GM20431 (cell line): ENCODE results near the gene FBXW12.
"Not testable (repeated sequence)": the region's sequence is repeated elsewhere in the genome, so short reads cannot be mapped to it uniquely, and the experiment has no call there.

Source experiments
- in situ Hi-C: fragments of 300-500 bp; cut with MseI, MboI; formaldehyde crosslinking; loops from one replicate; pipeline ENCODE4 v1.15.0; 2020; ENCODE audit warnings: low sequenced_read_pairs; ENCODE audit not compliant: unreplicated experiment

Gene FBXW12, protein sequence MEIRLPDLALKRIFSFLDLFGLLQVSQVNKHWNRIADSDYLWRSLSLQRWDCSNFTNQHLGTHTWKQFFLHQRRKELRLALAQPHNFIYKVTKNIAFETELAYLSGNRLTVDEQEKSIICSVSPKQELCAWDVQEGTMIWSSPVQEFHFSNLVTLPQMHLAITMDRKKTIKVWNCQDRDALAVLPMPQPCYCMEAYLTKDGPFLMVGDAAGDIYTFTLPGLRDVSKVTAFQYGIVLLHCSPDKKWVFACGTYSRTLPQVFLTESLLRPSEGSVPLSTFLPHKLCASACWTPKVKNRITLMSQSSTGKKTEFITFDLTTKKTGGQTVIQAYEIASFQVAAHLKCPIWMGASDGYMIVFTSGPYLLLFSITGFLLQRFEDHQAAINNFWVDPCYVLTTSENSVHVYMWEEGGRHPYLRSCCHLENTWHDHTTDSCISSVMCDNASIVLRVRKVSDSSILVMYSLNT

DNA sequence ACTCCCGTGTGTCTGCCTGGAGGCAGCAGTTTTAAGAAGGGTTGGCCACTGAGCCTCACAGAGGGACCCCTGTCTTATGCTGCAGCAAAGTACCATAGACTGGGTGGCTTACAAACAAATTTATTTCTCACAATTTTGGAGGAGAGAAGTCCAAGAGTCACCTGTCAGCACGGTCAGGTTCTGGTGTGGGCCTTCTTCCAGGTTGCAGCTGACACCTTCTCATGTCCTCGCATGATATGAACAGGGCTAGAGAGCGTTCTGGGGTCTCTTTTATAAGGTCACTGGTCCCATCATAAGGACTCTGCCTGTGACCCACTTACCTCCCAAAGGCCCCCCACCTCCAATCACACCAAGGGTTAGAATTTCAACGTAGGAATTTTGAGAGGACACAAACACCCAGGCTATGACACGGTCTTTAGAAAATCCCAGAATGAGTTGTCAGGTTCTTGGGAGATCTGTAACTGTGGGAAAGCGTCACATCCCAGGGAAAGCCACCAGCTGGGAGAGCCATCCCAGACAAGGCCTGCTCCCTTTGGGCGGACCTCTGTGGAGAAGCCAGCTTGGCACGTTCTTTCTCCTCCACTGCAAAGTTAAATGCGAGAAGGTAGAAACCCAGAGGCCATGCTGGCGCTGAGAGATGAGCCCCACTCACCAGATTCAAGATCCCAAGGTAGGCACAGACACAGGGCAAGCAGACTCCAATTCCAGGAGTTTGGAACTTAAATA lies at the start of gene FBXW12:
FBXW12 (plus strand) TSS at position 569 of the 726 bp plus-strand sequence. CDS start 549 bp downstream, outside the sequence.
- in situ Hi-C loops: no loop called here

DNA sequence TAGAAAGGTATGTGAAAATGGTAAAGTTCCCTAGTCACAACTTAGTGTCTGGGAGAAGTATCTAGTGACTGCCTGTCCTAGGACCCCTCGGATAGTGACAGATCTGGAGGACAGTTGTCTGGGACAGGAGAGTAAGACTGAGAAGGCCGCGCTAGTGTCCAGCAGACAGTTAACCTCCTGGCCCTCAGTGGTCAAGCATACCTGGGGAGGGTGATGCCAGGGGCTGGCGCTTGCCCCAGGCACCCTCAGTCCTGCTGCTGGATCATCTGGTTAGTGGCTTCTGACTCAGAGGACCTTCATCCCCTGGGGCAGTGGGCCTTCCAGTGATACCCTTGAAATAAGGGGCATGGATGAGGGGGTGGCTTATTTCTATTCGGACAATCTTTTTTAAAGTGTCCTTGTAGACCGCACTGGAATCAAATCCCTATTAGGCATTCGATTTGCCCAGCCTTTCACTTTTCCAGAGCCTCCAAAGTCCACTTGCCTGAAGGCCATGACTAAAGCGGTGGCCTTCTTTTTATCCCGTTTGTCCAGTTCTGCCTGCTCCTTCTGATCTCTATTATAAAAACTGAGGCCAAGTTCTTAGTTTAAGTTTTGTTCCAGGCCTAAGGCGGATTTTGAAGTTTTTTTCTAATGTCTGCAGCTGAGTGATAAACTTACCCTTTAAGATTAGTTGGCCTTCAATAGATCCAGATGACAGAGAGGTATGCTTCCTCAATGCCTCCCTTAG lies 40.1 kb upstream of the FBXW12 start:
- in situ Hi-C loops: not testable (repeated sequence)

DNA sequence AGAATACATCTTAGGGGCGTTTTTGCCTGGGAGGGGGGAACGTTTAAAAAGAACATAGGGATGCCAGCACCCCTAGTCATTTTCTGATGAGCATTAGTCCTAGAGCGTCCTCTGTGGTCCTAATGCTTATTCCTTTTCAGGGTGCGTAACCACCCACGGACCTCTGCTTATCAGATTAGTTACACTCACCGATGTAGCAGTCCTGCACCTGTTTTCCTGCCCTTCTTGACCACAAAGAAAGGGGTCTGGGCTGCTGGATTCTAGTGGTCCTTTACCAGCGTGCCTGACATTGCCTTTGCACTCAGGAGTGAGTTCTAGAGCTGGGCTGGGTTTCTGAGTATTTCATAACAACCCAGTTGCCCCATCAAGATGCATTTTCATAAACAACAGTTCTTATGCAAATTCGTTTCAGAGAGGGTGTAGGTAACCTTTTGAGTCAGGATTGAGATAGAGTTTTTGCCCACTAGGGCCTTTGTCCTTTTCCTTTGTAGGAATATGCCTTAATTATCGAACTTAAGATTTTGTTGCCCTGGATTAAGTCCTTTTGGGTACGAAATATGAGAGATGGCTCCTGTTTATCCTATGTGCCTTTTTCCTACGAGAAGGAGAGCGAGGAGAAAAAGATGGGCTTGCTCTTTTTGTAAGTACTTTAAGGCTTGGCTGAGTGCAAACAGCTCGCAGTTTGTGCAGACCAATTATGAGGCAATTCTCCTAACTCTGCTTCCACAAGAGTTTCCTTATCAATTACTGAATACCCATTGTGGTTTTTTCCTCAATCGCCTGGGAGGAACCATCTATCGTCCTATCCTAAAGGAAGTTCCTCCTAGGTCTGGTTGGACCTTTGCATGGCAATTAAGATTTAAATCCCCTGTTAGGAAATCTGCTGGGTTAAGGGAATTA lies 38.4 kb upstream of the FBXW12 start, which contains the start of gene SPINK8:
SPINK8 (minus strand) TSS at position 316 of the 900 bp plus-strand sequence. CDS start 5,320 bp downstream, outside the sequence.
- in situ Hi-C loops: not testable (repeated sequence)

DNA sequence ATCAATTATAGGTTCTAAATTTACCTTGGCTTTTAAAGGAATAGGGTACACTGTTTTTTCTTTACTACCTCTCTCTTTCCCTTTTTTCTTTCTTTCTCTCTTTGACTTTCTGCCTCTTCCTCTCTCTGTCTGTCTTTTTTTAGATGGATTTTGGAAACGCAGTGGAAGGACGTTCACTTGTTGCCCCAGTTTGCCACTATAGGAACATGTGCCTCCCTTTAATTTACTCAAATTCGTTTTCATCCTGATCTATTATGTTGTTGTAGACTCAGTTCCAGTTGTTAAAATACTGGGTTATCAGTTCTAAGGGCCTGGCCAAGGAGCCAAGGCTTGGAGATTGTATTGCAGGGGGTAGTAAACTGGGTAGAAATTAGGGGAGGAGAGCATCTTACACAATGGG lies 37.4 kb upstream of the FBXW12 start:
- in situ Hi-C loops: no loop called here

DNA sequence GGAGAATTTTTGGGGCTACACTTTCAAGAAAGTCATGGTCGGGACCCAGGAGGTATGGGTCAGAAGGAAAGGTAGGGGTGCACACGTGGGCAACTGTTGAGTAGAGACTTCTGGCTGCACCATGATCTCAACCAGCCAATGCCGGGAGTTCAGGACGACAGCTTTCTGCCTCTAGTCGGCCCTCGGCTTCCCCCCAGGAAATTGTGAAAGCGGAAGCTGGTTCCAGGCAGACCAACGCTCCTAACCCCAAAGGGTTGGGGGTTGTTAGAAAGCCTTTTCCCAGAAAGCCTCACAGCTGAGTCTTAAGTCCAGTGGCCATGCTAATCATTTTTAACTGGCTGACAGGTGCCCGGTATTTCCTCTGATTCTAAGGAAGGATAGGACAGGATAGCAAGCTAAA lies 36.7 kb upstream of the FBXW12 start:
- in situ Hi-C loops: not testable (repeated sequence)

DNA sequence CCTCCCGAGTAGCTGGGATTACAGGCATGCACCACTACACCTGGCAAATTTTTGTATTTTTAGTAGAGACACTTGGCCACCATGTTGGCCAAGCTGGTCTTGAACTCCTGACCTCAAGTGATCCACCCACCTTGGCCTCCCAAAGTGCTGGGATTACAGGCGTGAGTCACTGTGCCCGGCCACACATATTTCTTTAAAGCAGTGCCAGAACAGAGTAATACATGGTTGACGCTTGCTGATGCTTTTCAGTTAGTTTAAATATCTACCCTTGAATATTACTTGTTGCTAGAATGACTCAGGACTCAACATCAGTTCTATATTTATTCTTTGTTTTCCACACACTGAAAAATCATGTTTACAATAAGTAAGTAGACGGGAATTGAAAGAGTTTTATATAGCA lies 34.5 kb upstream of the FBXW12 start:
- in situ Hi-C loops: not testable (repeated sequence)

DNA sequence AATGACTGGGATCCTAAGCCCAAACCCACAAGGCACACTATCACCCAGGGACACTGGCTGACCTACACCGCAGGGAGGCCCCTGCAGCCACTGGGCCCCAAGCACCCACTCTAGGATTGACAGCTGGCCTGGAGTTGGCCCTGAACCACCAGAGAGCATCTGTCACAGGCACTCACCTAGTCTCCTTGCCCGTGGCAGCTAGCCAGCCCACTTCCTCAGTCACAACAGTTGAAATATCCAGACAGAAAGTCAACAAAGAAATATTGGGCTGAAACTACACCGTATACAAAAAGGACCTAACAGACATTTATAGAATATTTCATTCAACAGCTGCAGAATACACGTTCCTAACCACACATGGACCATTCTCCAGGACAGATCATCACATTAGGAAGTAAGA lies 33.4 kb upstream of the FBXW12 start:
- in situ Hi-C loops: no loop called here

DNA sequence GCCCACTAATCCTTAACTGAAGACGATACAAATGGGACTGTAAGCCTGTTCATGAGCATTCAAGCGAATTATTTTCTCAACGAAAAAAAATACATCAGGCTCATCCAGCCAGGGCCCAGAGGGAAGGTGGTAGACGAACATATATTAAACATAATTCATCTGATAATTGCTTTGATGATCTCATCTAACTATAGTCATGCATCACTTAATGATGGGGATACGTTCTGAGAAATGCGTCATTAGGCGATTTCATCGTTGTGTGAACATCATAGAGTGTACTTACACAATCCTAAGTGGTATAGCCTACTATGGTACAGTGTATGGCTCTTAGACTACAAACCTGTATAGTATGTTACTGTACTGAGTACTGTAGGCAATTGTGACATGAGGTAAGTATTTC lies 28.6 kb upstream of the FBXW12 start:
- in situ Hi-C loops: no loop called here

DNA sequence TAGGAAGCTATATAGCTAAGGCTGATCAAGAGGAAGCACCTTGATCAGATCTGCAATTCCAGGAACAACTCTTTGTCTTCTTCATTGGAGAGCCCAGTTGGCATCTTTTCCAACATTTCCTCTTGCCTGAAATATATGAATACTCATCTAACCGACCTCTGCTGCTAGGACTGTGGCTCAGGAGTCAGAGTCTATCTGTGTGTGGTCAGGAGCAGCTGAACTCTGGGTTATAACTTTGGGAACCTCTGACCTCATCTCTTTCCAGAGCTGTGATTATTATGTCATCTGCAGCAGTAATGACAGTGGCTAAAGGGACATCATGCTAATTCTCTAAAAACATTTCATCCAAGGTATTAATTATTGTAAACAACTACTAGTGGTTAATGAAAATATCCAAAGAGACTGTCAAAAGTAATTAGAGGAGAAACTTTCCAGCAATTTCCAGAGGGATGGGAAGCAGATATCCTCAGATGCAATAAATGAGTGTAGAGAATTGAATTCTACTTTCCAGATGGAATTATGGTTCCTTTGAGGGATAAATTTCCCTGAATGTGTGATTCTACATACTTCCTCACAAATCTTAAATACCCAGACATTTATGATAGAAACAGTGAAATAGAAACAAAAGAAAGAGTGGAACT lies 27.0 kb upstream of the FBXW12 start:
- in situ Hi-C loops: no loop called here

DNA sequence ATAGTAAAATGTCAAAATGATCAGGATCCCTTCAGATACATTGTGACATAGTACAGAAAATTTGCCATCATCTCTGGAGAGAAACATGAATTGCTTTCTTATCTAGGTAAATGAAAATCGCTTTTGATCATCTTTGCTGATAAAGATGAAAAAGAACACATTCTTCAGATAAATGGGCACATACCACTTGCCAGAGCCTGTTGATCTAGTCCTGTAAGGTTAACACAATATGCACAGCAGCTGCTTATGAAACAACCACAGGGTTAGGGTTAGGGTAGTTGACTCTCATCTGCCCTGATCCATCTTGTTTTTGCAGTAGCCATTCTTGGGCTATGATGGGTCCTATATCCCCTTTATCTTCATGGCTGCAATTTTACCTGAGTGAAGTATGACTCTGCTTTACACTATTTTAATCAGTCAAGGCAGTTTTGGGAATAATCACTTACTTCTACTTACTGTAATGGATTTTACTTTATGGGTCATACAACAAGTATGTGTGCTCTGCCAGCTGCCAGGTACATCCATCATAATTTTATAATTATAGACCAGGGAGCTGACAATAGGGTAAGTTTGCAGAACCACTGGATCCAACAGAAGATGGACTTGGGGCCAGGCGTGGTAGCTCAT lies 26.0 kb upstream of the FBXW12 start:
- in situ Hi-C loops: no loop called here

DNA sequence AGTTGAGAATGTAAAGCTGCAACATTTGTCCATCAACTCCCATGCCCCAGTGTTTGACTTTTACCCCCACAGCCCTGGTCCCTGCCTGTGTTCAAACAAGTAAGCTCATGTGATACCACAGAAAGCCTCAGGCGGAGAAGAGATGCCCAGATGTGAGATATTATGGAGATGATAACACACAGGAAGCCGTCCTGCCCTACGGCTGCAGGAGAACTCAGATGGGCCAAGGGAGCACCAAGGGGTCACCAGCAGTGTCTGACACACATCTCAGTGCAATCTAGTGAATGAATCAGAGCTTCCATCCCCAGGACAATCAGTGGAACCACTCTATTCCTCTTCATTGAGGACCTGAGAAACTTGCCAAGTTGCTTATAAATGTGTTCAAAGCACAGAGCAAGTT lies 24.5 kb upstream of the FBXW12 start:
- in situ Hi-C loops: no loop called here

DNA sequence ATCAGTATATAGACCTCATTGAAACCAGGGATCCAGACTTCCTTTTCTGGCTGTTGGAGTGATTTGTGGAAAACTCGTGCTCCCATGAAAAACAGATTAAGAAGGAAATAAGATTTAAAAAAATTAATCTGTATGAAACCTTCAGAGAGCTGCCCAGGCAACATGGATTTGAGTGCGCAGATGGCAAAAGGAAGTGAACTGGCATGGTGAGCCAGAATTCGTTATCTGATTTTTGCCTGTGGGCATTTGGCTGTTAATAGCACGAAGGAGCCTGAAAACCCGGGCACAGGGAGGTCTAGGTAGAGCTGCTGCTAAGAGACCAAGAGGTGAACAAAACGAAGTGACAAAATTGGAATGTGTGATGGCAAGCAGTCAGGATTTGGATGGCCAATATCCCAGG lies 19.5 kb upstream of the FBXW12 start:
- in situ Hi-C loops: no loop called here

DNA sequence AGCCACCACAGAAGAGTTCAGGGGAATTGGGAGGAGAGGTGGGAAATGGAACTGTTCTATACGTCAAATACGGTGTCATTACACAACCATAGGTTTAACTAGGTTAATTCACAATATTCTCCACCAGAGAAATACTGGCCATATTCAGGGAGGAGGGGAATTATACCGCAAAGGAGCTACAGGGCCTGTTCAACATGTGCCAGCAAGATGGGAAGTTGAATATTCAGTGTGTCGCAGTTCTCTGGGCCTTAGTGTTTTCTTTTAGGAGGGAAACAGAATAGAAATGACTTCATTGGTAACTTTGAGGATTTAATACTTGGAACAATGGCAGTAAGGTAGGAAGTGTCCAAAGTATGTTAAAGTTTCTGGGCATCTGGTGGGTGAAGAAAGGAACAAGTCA lies 18.0 kb upstream of the FBXW12 start:
- in situ Hi-C loops: no loop called here

DNA sequence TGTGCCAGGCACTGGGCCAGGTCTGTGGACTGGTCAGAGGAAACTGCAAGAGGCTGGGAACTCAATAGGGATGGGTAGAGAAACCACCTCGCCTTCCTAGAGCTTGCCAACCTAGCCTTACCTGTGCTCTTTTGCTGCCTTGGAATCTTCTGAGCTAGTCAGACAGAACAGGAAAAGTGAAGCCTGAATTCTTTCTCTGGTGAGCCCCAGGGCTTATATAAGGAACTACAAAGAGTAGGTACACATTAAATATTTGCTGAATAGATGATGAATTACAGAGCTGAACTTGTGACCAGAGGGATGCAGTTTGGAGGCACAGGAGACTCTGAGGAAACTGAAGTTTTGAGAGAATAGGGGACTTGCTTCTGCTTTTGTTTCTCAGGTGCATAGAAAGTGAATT lies 15.6 kb upstream of the FBXW12 start:
- in situ Hi-C loops: no loop called here

DNA sequence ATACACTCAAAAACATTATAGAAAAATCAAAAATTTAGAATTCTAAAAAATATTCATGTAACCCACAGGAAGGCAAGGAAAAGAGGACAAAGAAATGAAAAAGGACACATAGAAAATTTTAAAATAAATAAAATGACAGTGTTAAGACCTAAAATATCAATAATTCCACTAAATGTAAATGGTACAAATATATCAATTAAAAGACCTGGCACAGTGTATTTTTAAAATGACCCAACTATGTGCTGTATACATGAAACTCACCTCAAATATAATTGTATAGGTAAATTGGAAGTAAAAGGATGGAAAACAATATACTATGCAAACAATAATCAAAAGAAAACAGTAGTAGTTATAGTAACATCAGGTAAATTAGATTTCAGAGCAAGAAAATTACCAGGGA lies 10.1 kb upstream of the FBXW12 start:
- in situ Hi-C loops: no loop called here

DNA sequence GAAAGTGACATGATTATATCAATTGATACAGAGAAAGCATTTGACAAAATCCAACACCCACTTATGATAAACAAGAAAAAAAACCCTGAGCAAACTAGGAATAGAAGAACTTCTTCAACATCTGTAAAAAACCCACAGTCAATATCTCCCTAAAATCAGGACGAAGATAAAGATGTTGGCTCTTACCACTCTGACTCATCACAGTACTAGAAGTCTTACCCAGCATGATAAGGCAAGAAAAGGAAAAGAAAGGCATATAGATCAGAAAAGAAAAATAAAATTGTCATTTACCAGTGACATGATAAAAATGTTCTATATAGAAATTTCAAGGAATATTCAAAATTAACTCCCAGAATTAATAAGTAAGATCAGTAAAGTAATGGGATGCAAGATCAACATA lies 7.2 kb upstream of the FBXW12 start:
- in situ Hi-C loops: no loop called here

DNA sequence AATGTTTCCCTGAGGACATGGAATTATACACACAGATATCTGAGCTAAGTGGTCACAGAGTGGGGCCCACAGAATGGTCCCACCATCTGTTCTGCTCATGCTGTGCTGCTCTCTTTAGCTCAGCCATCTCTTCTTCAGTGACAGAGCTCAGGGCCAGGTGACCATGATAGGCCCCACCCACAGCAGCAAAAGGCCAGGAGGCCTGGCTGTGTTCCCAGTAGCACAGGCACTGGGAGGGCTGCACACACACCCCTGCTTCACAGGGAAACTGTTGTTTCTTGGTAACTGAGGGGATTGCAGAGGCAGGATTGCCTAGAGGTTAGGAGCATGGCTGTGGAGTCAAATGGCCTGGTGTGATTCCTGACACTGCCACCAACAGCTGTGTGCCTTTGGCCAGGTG lies 4.8 kb upstream of the FBXW12 start:
- in situ Hi-C loops: no loop called here

DNA sequence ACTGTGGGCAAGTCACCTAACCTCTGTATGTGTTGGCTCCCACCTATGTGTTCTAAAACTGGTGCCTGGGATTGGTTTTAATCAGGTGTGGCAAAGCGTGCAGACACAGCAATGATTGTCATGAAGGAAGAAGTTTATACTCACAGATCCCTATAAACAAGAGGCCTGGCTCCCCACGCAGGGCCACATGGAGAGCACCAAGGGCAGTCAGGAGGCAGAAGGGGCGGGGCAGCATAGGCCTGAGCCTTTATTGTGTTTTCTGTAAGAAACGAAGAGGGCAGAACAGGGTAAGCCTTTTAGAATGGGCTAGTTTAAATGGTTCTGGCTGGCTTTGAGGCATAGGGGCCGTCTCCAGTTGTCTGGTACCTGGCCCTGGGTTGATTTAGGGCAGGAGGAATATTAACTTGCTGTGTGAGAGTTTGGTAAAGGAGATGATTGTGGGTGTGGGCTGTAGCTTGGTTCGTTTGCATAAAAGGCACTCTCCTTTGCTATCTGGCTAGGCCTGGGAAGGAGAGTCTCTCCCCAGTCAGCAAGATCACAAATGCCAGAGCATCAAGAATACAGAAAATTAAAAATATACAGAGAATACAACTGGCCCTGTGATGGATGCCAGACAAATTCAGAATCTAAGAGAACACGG lies 2.2 kb upstream of the FBXW12 start:
- in situ Hi-C loops: no loop called here
